GM12874 (cell line): Measurements from ENCODE around the gene NPIPB12.
"Not testable (repeated sequence)": the region's sequence is repeated elsewhere in the genome, so short reads cannot be mapped to it uniquely, and the experiment has no call there.

Experiments used
- CTCF ChIP-seq: IDR thresholded peaks from 2 replicates; pipeline ENCODE4 v1.5.1; 2011; ENCODE audit warnings: low read depth, mild to moderate bottlenecking, control low read depth, low read length, moderate library complexity; ENCODE audit not compliant: insufficient read depth

The NPIPB12 gene

GRCh38 chr16:29506308-29506707 is at the start of gene NPIPB12:
TSS of gene NPIPB12 (minus strand) at chr16:29506408.
- TF ChIP-seq CTCF, result not testable (repeated sequence)

DNA sequence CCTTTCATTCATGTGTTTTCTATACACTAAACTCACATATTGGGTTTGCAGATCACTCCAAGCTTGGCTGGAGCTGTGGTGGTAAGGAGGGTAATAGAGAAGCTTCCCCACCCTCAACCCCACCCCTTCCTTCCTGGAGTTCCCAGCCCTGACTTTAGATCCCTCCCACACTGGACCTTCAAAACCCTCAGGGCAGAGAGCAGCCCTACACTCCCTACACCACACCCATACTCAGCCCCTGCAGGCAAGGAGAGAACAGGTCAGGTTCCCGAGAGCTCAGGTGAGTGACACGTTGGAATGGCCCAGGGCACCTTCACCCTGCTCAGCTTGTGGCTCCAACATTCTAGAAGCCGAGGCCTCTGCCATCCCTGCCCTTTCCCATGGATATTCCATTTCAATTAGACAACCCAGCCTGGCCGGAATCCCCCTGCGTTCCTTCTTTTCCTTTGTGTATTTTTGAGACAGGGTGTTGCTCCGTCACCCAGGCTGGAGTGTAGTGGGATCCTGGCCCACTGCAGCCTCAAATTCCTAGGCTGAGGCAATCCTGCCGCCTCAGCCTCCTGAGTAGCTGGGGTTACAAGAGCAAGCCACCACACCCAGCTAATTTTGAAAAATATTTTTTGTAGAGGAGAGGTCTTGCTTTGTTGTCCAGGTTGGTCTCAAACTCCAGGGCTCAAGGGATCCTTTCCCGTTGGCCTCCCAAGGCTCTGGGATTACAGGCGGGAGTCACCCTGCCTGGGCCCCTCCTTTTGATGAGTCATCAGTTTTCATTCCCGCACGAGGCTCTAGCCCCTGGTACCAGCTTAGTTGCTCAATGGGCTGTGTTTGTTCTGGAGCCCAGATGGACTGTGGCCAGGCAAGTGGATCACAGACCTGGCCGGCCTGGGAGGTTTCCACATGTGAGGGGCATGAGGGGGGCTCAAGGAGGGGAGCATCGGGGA is 46.2 kb downstream of the NPIPB12 start, which contains the start of gene SULT1A4:
Gene SULT1A4 (plus strand): TSS at position 208 of the 941 bp plus-strand sequence. CDS start 1,473 bp downstream, outside the sequence.
- TF ChIP-seq CTCF, result not testable (repeated sequence)

DNA sequence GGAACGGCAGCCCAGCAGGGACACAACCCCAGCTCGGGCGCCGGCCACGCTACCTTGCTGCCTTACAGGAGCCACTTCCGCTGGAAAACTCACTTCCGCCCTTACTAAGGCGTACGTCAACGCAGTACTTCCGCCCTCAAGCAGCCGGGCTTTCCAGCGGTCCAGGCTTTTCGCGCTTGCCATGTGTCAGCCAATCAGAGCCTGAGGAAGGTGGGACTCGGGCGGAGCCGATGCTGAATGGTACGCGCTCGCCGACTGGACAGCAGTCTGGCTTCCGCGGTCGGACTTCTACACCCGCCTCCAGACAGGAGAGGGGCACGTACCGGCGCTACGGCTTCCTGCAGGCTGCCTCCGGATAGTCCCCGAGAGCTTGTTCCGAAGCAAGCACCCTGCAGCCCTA is 51.9 kb downstream of the NPIPB12 start, which contains the start of the genes BOLA2 and SLX1B:
Gene BOLA2 (minus strand): TSS at position 83 of the 400 bp plus-strand sequence. CDS start 98 bp downstream, outside the sequence.
Gene SLX1B (plus strand): TSS at position 265 of the 400 bp plus-strand sequence.
- TF ChIP-seq CTCF, result not testable (repeated sequence)
